ENCODE measurements around the gene SEC61A2. TPM values are rescaled to one million over a fixed set of nuclear protein-coding genes. Genes with fewer than 3 reads are reported as not detected.

The SEC61A2 gene
- total and polyA plus RNA-seq, 2 of the 4 experiments (the other 2 are of a cell fraction): 6.8 to 10.3 TPM

DNA sequence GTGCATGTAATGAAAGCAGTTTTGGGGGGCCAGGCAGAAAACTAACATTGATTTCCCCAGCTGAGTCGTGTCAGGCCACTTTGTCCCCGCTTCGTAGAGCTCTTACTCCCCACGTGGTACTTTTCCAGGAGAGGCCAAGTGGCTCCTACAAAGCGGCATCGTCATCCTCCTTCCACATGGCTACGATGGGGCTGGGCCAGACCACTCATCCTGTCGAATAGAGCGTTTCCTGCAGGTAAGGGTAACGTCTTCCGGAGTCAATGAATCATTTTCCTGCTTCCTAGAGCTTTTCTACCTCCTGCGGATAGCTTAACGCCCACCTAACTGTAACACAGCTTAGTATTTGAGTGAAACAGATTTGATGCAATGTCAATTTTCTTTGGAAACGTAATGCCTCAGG lies 21.7 kb upstream of the SEC61A2 start:
- no peak overlapping the region for H2BK20ac ChIP-seq (ENCODE audit: low read depth, low read length)
- no peak overlapping the region for H2BK15ac ChIP-seq (ENCODE audit: low read depth, low read length)
- no peak overlapping the region for H3K23ac ChIP-seq (ENCODE audit: low read depth, low read length)
- no peak overlapping the region for H3K56ac ChIP-seq (ENCODE audit: extremely low read depth, insufficient read depth, low read length)
- DNase-seq (no peak), ATAC-seq (ENCODE audit: low read depth) (no peak)
- no peak overlapping the region for H2AK9ac ChIP-seq (replicated peaks; ENCODE audit: low read depth, low read length, poor library complexity)
- no peak overlapping the region for H3K4ac ChIP-seq (ENCODE audit: low read depth, low read length)
- H3K36me3 ChIP-seq (ENCODE audit: control insufficient read depth, insufficient read depth, low read length): peaks cover 39% of the 10 kb centered on the region
- H4K5ac ChIP-seq (ENCODE audit: low read depth, low read length): no peak overlapping the region
- H4K91ac ChIP-seq (ENCODE audit: insufficient read depth, low read depth, low read length): no peak overlapping the region
- WGBS, 2 experiments (ENCODE audit: extremely low coverage in 2 of 2, insufficient read length in 1 of 2): 95% methylated on average over 13 of the region's 14 CpGs; no CpG with 5 or more reads in 1 of the 2 experiments
- no peak overlapping the region for H2AK5ac ChIP-seq (ENCODE audit: low read depth, low read length)
- no peak overlapping the region for H4K8ac ChIP-seq (ENCODE audit: low read depth in 2 of 2, low read length in 2 of 2)
- POLR2A ChIA-PET (ENCODE audit: unreplicated experiment): no interaction called here
- CTCF ChIA-PET: no interaction called here
- H2BK5ac ChIP-seq (ENCODE audit: low read depth, low read length, poor library complexity, severe bottlenecking): no peak overlapping the region
- no peak overlapping the region for H3K4me3 ChIP-seq (ENCODE audit: insufficient read depth, low read depth, low read length)
- in situ Hi-C loops (cut with MboI; ENCODE audit: low sequenced_read_pairs): no loop called here
- H3K14ac ChIP-seq (replicated peaks; ENCODE audit: low read depth, low read length): no peak overlapping the region
- H3K9me3 ChIP-seq (ENCODE audit: control insufficient read depth, insufficient read depth, low read length): no peaks in the 10 kb centered on the region
- no peaks in the 10 kb centered on the region for H4K20me1 ChIP-seq (ENCODE audit: insufficient read depth, low read length)
- BruUV-seq (replicated peaks): no TSS peak
- H3K27me3 ChIP-seq (ENCODE audit: control insufficient read depth, insufficient read depth, low read length): no peaks in the 10 kb centered on the region
- H3K79me1 ChIP-seq (ENCODE audit: low read depth in 1 of 2, low read length in 2 of 2): no peaks in the 10 kb centered on the region
- H3K9me1 ChIP-seq (ENCODE audit: insufficient read depth, low read length): peaks cover 2% of the 10 kb centered on the region; the same call in 1 of the 2 replicates
- no peak overlapping the region for H3K27ac ChIP-seq (ENCODE audit: insufficient read depth, low read length)
- H2AFZ ChIP-seq (replicated peaks; ENCODE audit: low read length, poor library complexity): no peak overlapping the region
- H3K9ac ChIP-seq (ENCODE audit: low read depth, low read length): no peak overlapping the region
- no peak overlapping the region for H2BK120ac ChIP-seq (ENCODE audit: low read depth, low read length)
- H3K18ac ChIP-seq (ENCODE audit: low read depth, low read length): no peak overlapping the region
- H3K4me1 ChIP-seq (ENCODE audit: control insufficient read depth, insufficient read depth, low read length): no peaks in the 10 kb centered on the region
- no peak for TF ChIP-seq RCOR1 (IDR thresholded peaks at IDR 0.05; ENCODE audit: insufficient replicate concordance, low read length)
- TF ChIP-seq RAD21 (IDR thresholded peaks at IDR 0.05; ENCODE audit: low read length): no peak
- TF ChIP-seq FOS (IDR thresholded peaks at IDR 0.05; ENCODE audit: low read depth, low read length): no peak
- TF ChIP-seq MXI1 (IDR thresholded peaks at IDR 0.05; ENCODE audit: borderline replicate concordance, low read depth, low read length): no peak
- TF ChIP-seq CHD1 (IDR thresholded peaks at IDR 0.05; ENCODE audit: low read depth, low read length): no peak
- no peak for TF ChIP-seq NFE2L2 (IDR thresholded peaks at IDR 0.05; ENCODE audit: low read depth, low read length)
- TF ChIP-seq MAFK (IDR thresholded peaks at IDR 0.05; ENCODE audit: low read depth, low read length): no peak
- no peak for TF ChIP-seq POLR2A (IDR thresholded peaks at IDR 0.05; ENCODE audit: low read depth, low read length)
- TF ChIP-seq, protein P1, sequence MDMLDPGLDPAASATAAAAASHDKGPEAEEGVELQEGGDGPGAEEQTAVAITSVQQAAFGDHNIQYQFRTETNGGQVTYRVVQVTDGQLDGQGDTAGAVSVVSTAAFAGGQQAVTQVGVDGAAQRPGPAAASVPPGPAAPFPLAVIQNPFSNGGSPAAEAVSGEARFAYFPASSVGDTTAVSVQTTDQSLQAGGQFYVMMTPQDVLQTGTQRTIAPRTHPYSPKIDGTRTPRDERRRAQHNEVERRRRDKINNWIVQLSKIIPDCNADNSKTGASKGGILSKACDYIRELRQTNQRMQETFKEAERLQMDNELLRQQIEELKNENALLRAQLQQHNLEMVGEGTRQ (IDR thresholded peaks at IDR 0.05; ENCODE audit: low read depth, low read length): no peak
- TF ChIP-seq RFX5 (IDR thresholded peaks at IDR 0.05; ENCODE audit: low read depth, low read length): no peak
- no peak for TF ChIP-seq MAZ (IDR thresholded peaks at IDR 0.05; ENCODE audit: borderline replicate concordance, low read depth, low read length)
- intact Hi-C loops (cut with micrococcal nuclease): no loop called here
- H3K4me2 ChIP-seq (ENCODE audit: low read depth, low read length): no peak overlapping the region
- dilution Hi-C loops (cut with HindIII; ENCODE audit: low sequenced_read_pairs, unreplicated experiment): no loop called here
